HEK293 (cell line): ENCODE measurements around the gene FUT6.

Experiments
- CTCF ChIA-PET: fragments of 350-600 bp; formaldehyde crosslinking; extraction: SDS; loops from one replicate; lab custom pipeline; 2021; ENCODE audit warnings: antibody characterized with exemption; lab: Yijun Ruan, JAX
- POLR2A ChIA-PET: fragments of 300-600 bp; formaldehyde crosslinking; extraction: SDS; loops from one replicate; lab custom pipeline; 2020; ENCODE audit warnings: antibody characterized with exemption, inconsistent platforms; lab: Yijun Ruan, JAX
- H3K27ac ChIP-seq: fragments of 200-500 bp; sonication (Bioruptor generic); 2 replicates; pipeline ENCODE4 v1.5.1; 2014; ENCODE audit warnings: low read depth, low read length, control low read depth, inconsistent platforms; ENCODE audit errors: extremely low read depth
- H3K36me3 ChIP-seq, 2 experiments: fragments of 200-500 bp in 1 of 2; sonication (Bioruptor generic) in 1 of 2; 1 replicate in 1 of 2; 2 replicates in 1 of 2; pipeline ENCODE4 v1.5.1; 2014 to 2017; ENCODE audit warnings: inconsistent platforms in 2 of 2, low read length in 2 of 2; ENCODE audit not compliant: control insufficient read depth in 2 of 2, insufficient read depth in 1 of 2
- H3K4me1 ChIP-seq: fragments of 200-500 bp; sonication (Bioruptor generic); 2 replicates; pipeline ENCODE4 v1.5.1; 2014; ENCODE audit warnings: mild to moderate bottlenecking, low read length, inconsistent platforms; ENCODE audit not compliant: control insufficient read depth, insufficient read depth
- H3K4me3 ChIP-seq: 2 replicates; pipeline ENCODE4 v1.5.1; 2011; ENCODE audit warnings: low read depth, mild to moderate bottlenecking, control low read depth, low read length, moderate library complexity
- H3K9me3 ChIP-seq: fragments of 200-500 bp; sonication (Bioruptor generic); 2 replicates; pipeline ENCODE4 v1.5.1; 2014; ENCODE audit warnings: low read depth, low read length, inconsistent platforms; ENCODE audit not compliant: control insufficient read depth, insufficient read depth
- MEIS1 ChIP-seq: sonication (generic); formaldehyde crosslinking; IDR thresholded peaks from 2 replicates; pipeline ENCODE4 v1.8.1; 2022; ENCODE audit warnings: missing genetic modification reagents, mild to moderate bottlenecking, borderline replicate concordance
- REPIN1 ChIP-seq: fragments of 450-650 bp; formaldehyde crosslinking; IDR thresholded peaks from 2 replicates; pipeline ENCODE4 v1.5.1; 2017; ENCODE audit warnings: missing biosample characterization, missing genetic modification characterization, low read depth
- SCRT2 ChIP-seq: fragments of 450-650 bp; formaldehyde crosslinking; IDR thresholded peaks from 2 replicates; pipeline ENCODE4 v1.5.1; 2016; ENCODE audit warnings: missing biosample characterization, missing genetic modification characterization
- TRIM28 ChIP-seq: IDR thresholded peaks from 2 replicates; pipeline ENCODE4 v1.6.1; 2011; ENCODE audit warnings: low read length, control low read depth, borderline replicate concordance
- ZBTB49 ChIP-seq: fragments of 450-650 bp; formaldehyde crosslinking; IDR thresholded peaks from 2 replicates; pipeline ENCODE4 v1.5.1; 2016; ENCODE audit warnings: missing biosample characterization, missing genetic modification characterization, low read depth
- ZBTB8A ChIP-seq: fragments of 450-650 bp; formaldehyde crosslinking; IDR thresholded peaks from 2 replicates; pipeline ENCODE4 v1.5.1; 2016; ENCODE audit warnings: missing biosample characterization, missing genetic modification characterization
- ZNF132 ChIP-seq: fragments of 450-650 bp; formaldehyde crosslinking; IDR thresholded peaks from 2 replicates; pipeline ENCODE4 v1.5.1; 2017; ENCODE audit warnings: missing biosample characterization, missing genetic modification characterization, borderline replicate concordance
- ZNF140 ChIP-seq: fragments of 450-650 bp; formaldehyde crosslinking; IDR thresholded peaks from 2 replicates; pipeline ENCODE4 v1.5.1; 2016; ENCODE audit warnings: missing biosample characterization, missing genetic modification characterization
- ZNF16 ChIP-seq: fragments of 450-650 bp; formaldehyde crosslinking; IDR thresholded peaks from 2 replicates; pipeline ENCODE4 v1.5.1; 2016; ENCODE audit warnings: low read depth, missing biosample characterization, missing genetic modification characterization
- ZNF175 ChIP-seq: fragments of 450-650 bp; formaldehyde crosslinking; IDR thresholded peaks from 2 replicates; pipeline ENCODE4 v1.5.1; 2016; ENCODE audit warnings: missing biosample characterization, missing genetic modification characterization
- ZNF23 ChIP-seq: fragments of 450-650 bp; formaldehyde crosslinking; IDR thresholded peaks from 2 replicates; pipeline ENCODE4 v1.5.1; 2016; ENCODE audit warnings: missing biosample characterization, missing genetic modification characterization, borderline replicate concordance
- ZNF302 ChIP-seq: fragments of 450-650 bp; formaldehyde crosslinking; IDR thresholded peaks from 2 replicates; pipeline ENCODE4 v1.5.1; 2016; ENCODE audit warnings: missing biosample characterization, missing genetic modification characterization, low read depth
- ZNF366 ChIP-seq: fragments of 450-650 bp; formaldehyde crosslinking; conservative IDR thresholded peaks from 2 replicates; pipeline ENCODE4 v1.5.1; 2016; ENCODE audit warnings: missing biosample characterization, missing genetic modification characterization
- ZNF404 ChIP-seq: fragments of 450-650 bp; formaldehyde crosslinking; IDR thresholded peaks from 2 replicates; pipeline ENCODE4 v1.5.1; 2017; ENCODE audit warnings: missing biosample characterization, missing genetic modification characterization
- ZNF501 ChIP-seq: fragments of 450-650 bp; formaldehyde crosslinking; IDR thresholded peaks from 2 replicates; pipeline ENCODE4 v1.5.1; 2016; ENCODE audit warnings: missing biosample characterization, missing genetic modification characterization
- ZNF571 ChIP-seq: fragments of 450-650 bp; formaldehyde crosslinking; IDR thresholded peaks from 2 replicates; pipeline ENCODE4 v1.5.0; 2017; ENCODE audit warnings: missing biosample characterization, missing genetic modification characterization
- ZNF600 ChIP-seq: fragments of 450-650 bp; formaldehyde crosslinking; IDR thresholded peaks from 2 replicates; pipeline ENCODE4 v1.5.1; 2016; ENCODE audit warnings: missing biosample characterization, missing genetic modification characterization
- ZNF660 ChIP-seq: fragments of 450-650 bp; IDR thresholded peaks from 2 replicates; pipeline ENCODE4 v1.5.1; 2018; ENCODE audit warnings: missing biosample characterization, mild to moderate bottlenecking, missing genetic modification characterization
- ZNF768 ChIP-seq: fragments of 450-650 bp; formaldehyde crosslinking; IDR thresholded peaks from 2 replicates; pipeline ENCODE4 v1.5.1; 2018; ENCODE audit warnings: missing biosample characterization, mild to moderate bottlenecking, missing genetic modification characterization
- TF ChIP-seq, protein P1 (sequence below): fragments of 450-650 bp; formaldehyde crosslinking; IDR thresholded peaks from 2 replicates; pipeline ENCODE4 v1.5.1; 2016; ENCODE audit warnings: missing biosample characterization, missing genetic modification characterization

FUT6 gene

DNA sequence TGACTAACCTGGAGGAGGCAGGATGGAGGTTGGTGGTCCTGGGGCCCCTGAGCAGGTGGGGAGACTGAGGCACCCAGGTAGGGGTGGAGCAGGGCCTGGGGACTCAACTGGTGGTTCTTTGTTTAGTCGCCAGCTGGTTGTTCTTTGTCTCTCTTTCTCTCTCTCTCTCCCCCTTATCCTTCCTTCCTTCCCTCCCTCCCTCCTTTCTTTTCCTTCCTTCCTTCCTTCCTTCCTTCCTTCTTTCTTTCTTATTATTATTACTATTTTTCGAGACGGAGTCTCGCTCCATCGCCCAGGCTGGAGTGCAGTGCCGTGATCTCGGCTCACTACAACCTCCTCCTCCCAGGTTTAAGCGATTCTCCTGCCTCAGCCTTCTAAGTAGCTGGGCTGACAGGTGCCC lies 41.3 kb downstream of the FUT6 start:
- POLR2A ChIA-PET: interaction anchor here (1.0 kb wide), 1 partner anchor 108 kb away, joined by 7 read pairs; the partner anchor contains the start of gene RPL36
- Histone ChIP-seq H3K9me3 (no peaks in the 10 kb centered on the region), H3K4me3 (no peak overlapping the region), H3K36me3 (no peaks in the 10 kb centered on the region), H3K4me1 (no peaks in the 10 kb centered on the region), H3K27ac (no peak overlapping the region)
- CTCF ChIA-PET: interaction anchor here (0.6 to 0.7 kb wide), 3 partner anchors 107 to 245 kb away, joined by 4 to 5 read pairs (median 4); no protein-coding TSS in a partner anchor
- TF ChIP-seq SCRT2 (tag by site-specific recombination) (0 out of 2 replicates have a peak, but pooled peaks have one; percentile 16), ZNF366 (tag by site-specific recombination) (peak; percentile 93), ZNF501 (tag by site-specific recombination) (no peak)

DNA sequence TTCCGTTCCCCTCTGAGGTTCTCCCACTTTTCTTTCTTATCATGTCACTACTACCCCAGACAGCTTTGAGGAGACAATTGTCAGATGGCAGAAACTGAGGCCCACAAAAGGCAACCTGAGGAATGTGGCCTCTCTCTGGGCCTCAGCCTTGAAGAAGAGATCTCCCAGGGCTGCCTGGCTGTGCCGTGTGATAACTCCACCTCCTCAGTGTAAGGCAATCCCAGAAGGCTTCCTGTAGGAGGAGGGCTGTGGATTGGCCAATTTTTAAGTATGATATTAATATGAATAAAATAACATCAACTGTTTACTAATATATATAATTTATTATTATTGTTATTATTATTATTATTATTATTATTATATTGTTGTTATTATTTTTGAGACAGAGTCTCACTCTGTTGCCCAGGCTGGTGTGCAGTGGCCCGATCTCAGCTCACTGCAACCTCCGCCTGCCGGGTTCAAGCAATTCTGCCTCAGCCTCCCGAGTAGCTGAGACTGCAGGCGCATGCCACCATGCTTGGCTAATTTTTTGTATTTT lies 44.1 kb downstream of the FUT6 start:
- H3K4me1 ChIP-seq: no peaks in the 10 kb centered on the region
- TF ChIP-seq ZNF302 (tag by site-specific recombination) (no peak), ZNF132 (tag by site-specific recombination) (no peak), ZNF600 (tag by site-specific recombination) (no peak), REPIN1 (tag by site-specific recombination) (no peak), ZNF571 (tag by site-specific recombination) (no peak), TRIM28 (no peak), ZNF140 (tag by site-specific recombination) (no peak), ZNF23 (tag by site-specific recombination) (no peak), ZBTB49 (tag by site-specific recombination) (no peak), MEIS1 (CRISPR knock-in tag) (no peak), ZNF404 (tag by site-specific recombination) (no peak), ZNF768 (tag by site-specific recombination) (no peak), ZNF175 (no peak), ZNF16 (tag by site-specific recombination) (no peak), ZNF660 (no peak), ZBTB8A (tag by site-specific recombination) (no peak)
- TF ChIP-seq, protein P1, sequence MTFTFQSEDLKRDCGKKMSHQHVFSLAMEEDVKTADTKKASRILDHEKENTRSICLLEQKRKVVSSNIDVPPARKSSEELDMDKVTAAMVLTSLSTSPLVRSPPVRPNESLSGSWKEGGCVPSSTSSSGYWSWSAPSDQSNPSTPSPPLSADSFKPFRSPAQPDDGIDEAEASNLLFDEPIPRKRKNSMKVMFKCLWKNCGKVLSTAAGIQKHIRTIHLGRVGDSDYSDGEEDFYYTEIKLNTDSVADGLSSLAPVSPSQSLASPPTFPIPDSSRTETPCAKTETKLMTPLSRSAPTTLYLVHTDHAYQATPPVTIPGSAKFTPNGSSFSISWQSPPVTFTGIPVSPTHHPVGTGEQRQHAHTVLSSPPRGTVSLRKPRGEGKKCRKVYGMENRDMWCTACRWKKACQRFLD: no peak
- TF ChIP-seq, all 188 proteins: peak for 0
- no peaks in the 10 kb centered on the region for H3K9me3 ChIP-seq
- H3K27ac ChIP-seq: no peak overlapping the region
- ChIA-PET CTCF (interaction anchor here (1.0 to 3.9 kb wide), 4 partner anchors 8 to 97 kb away, joined by 3 to 41 read pairs (median 14); partner anchors contain the start of gene NRTN), POLR2A (interaction anchor here (0.6 kb wide), 1 partner anchor 133 kb away, joined by 3 read pairs; no protein-coding TSS in a partner anchor)
- no peaks in the 10 kb centered on the region for H3K36me3 ChIP-seq
- no peak overlapping the region for H3K4me3 ChIP-seq
